Nephron progenitor cell (in vitro differentiated cells): Measurements from ENCODE around the gene CCND1.

Experiments
- DNase-seq: peaks from one replicate; pipeline ENCODE4 v3.0.0; 2021
- H3K27ac Mint-ChIP-seq: 2 replicates; pipeline ENCODE4 v1.8.0; 2021; ENCODE audit warnings: mild to moderate bottlenecking, moderate library complexity, mixed read lengths
- H3K27me3 Mint-ChIP-seq: 2 replicates; pipeline ENCODE4 v1.8.0; 2021; ENCODE audit warnings: mild to moderate bottlenecking, low read depth, mixed read lengths; ENCODE audit not compliant: poor library complexity
- H3K36me3 Mint-ChIP-seq: 2 replicates; pipeline ENCODE4 v1.8.0; 2021; ENCODE audit warnings: low read depth, mixed read lengths
- H3K4me1 Mint-ChIP-seq: 2 replicates; pipeline ENCODE4 v1.8.0; 2021; ENCODE audit warnings: mixed read lengths
- H3K4me3 Mint-ChIP-seq: 2 replicates; pipeline ENCODE4 v1.8.0; 2021; ENCODE audit warnings: mild to moderate bottlenecking, moderate library complexity, mixed read lengths
- H3K9me3 Mint-ChIP-seq: 2 replicates; pipeline ENCODE4 v1.8.0; 2021; ENCODE audit warnings: mild to moderate bottlenecking, moderate library complexity, mixed read lengths
- TF ChIP-seq, protein P1 (sequence below): fragments of 200-600 bp; sonication (generic); IDR thresholded peaks from 2 replicates; pipeline ENCODE4 v1.5.0; 2021; ENCODE audit warnings: antibody characterized with exemption

Gene CCND1

GRCh38 chr11:69656536-69657455, 15.8 kb downstream of the CCND1 start:
- Mint-ChIP-seq H3K27ac (peak overlapping the region; percentile 71), H3K9me3 (no peaks in the 10 kb centered on the region), H3K36me3 (peaks cover 22% of the 10 kb centered on the region), H3K27me3 (no peaks in the 10 kb centered on the region), H3K4me1 (peaks cover 63% of the 10 kb centered on the region), H3K4me3 (no peak overlapping the region)
- TF ChIP-seq, protein P1, sequence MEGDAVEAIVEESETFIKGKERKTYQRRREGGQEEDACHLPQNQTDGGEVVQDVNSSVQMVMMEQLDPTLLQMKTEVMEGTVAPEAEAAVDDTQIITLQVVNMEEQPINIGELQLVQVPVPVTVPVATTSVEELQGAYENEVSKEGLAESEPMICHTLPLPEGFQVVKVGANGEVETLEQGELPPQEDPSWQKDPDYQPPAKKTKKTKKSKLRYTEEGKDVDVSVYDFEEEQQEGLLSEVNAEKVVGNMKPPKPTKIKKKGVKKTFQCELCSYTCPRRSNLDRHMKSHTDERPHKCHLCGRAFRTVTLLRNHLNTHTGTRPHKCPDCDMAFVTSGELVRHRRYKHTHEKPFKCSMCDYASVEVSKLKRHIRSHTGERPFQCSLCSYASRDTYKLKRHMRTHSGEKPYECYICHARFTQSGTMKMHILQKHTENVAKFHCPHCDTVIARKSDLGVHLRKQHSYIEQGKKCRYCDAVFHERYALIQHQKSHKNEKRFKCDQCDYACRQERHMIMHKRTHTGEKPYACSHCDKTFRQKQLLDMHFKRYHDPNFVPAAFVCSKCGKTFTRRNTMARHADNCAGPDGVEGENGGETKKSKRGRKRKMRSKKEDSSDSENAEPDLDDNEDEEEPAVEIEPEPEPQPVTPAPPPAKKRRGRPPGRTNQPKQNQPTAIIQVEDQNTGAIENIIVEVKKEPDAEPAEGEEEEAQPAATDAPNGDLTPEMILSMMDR: no peak
- no peak for DNase-seq

DNA sequence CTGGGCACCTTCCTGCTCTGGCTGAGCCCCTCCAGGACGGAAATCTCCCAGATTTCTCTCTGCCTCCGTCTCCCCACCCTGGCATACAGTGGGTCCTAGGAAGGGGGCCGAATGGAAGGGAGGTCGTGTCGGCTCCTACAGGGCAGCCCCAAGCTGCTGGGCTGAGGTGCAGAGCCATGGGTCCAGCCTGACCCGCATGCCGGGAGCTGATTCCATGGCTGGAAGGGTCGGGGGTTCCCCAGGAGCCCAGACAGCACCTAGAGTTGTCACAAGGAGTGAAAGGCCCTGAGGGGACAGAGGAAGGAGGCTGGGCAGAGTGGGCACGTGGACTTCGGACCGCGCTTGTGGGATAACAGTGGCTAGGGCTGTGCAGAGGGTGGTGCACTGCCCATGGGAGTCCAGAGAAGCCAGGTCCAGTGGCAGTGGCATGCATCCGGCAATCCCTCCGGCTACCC, 16.5 kb downstream of the CCND1 start:
- H3K4me1 Mint-ChIP-seq: peaks cover 70% of the 10 kb centered on the region
- H3K27ac Mint-ChIP-seq: no peak overlapping the region
- TF ChIP-seq, protein P1: no peak

DNA sequence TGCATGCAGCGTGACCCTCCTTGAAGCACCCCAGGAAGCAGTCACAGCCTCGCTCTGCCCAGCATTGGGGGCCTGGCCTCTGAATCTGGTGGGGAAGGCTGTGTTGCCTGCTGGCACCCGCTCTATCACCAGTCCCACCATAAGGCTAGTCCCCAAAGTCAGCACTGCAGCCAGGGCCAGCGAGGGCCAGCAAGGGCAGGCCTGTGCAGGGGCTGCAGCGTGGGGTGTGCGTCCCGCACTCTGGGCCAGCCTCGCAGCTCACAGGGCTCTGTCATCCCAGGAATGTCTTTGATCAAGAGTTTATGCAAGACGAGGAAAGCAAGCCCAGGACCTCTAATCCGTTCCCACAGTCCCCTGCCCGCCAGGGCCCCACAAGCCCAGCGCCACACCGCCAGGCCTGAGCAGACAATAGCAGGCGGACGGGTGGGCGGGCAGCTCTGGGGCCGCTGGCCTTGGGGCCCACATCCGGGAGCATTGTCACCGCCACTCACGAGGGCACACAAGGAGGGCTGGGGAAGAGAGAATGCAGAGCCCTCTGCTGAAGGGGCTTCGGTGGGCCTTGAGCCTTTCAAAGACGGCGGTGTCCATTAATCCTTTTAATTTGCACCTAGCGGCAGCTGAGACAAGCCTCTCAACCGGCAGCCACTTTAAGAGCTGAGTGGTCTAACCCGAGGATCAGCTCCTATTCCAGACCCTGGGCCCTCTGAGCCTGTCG, 17.1 kb downstream of the CCND1 start:
- TF ChIP-seq, protein P1: no peak

More for the DNA sequence above, 16.5 kb downstream of the CCND1 start:
- Mint-ChIP-seq H3K4me3 (no peak overlapping the region), H3K9me3 (no peaks in the 10 kb centered on the region), H3K36me3 (peaks cover 15% of the 10 kb centered on the region), H3K27me3 (no peaks in the 10 kb centered on the region)
- DNase-seq: no peak

DNA sequence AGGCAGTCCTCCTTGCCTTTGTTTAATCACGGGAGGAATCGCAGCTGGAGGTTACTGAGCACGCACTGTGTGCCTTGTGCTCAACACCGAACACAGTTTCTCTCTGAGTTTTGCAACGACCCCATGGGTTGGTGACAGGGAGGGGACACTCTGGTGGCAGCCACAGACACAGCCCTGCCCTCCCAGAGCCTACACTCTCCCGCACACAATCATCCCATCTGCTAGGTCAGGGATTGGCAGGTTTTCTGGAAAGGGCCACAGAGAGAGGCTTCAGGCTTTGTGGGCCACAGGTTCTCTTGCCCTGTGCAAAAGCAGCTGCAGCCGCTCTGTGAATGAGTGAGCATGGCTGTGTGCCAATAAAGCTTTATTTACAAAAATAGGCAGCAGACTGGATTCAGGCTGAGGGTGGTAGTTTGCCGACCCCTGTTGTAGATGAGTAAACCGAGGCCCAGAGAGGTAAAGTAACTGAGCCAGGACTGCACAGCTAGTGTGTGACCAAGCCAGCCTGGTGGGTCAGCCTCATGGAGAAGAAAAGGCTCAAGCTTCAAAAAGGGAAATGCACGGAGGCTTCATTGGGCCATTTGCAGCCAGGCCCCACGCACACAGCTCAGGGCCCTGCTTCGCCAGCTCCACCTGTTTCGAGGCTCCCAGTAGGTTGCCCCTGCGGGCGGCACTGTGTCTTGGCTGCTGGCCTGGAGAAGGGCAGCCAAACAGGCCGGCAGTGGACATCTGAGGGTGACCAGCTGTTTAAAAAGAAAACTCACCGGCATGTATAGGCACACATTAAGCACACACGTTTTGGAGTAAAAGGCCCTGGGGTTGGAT, 17.9 kb downstream of the CCND1 start:
- no peaks in the 10 kb centered on the region for H3K27me3 Mint-ChIP-seq
- no peaks in the 10 kb centered on the region for H3K9me3 Mint-ChIP-seq

More for the DNA sequence above, 17.1 kb downstream of the CCND1 start:
- Mint-ChIP-seq H3K27me3 (no peaks in the 10 kb centered on the region), H3K4me3 (no peak overlapping the region), H3K9me3 (no peaks in the 10 kb centered on the region), H3K36me3 (peaks cover 10% of the 10 kb centered on the region), H3K27ac (no peak overlapping the region), H3K4me1 (peaks cover 72% of the 10 kb centered on the region)
- DNase-seq: peak; percentile 62

DNA sequence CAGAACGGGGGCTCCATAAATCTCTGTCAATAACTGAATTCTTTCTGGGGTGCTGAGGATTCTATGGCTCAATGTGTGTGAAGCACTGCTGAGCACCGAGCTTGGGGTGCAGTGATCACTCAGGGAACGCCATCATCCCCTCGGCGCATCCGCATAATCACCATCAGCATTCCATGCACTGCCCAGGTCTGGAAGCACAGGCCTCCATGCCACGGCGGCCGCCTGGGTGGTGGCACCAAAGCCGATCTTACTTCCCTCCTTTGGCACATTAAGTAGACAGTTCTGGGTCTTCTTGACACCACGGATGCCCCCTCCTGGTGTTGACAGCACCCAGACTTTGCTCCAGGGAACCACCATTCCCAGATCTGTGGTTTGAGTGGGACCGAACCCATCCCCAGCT, 18.6 kb downstream of the CCND1 start:
- Mint-ChIP-seq H3K27ac (peak overlapping the region; percentile 89), H3K27me3 (no peaks in the 10 kb centered on the region), H3K4me3 (no peak overlapping the region), H3K9me3 (no peaks in the 10 kb centered on the region), H3K4me1 (peaks cover 75% of the 10 kb centered on the region), H3K36me3 (peaks cover 17% of the 10 kb centered on the region)
- TF ChIP-seq, protein P1: no peak
- DNase-seq: no peak

More for the DNA sequence above, 17.9 kb downstream of the CCND1 start:
- Mint-ChIP-seq H3K4me3 (no peak overlapping the region), H3K36me3 (peaks cover 13% of the 10 kb centered on the region), H3K27ac (peak overlapping the region; percentile 19), H3K4me1 (peaks cover 75% of the 10 kb centered on the region)
- no peak for DNase-seq
- TF ChIP-seq, protein P1: no peak
